ENCODE results near the gene CADPS2. TPM values are rescaled to one million over a fixed set of nuclear protein-coding genes. Genes with fewer than 3 reads are reported as not detected.

The CADPS2 gene
- polyA plus RNA-seq, 3 donors: not detected

GRCh38 chr7:122543891-122544290 is 342.4 kb downstream of the CADPS2 start:
- intact Hi-C loops (cut with micrococcal nuclease): no loop called here
- no peak overlapping the region for H3K4me2 ChIP-seq (replicated peaks; ENCODE audit: extremely low read depth, low read length, poor library complexity, severe bottlenecking)
- no peaks in the 10 kb centered on the region for H3K79me2 ChIP-seq (ENCODE audit: insufficient read depth, low read length)
- WGBS (ENCODE audit: insufficient coverage): no CpG with 5 or more reads among the region's 2 CpGs
- H3K4me1 ChIP-seq (ENCODE audit: control insufficient read depth in 1 of 2, insufficient read depth in 2 of 2, low read length in 2 of 2): peaks cover 0 to 5% of the 10 kb centered on the region in 2 donors
- no peaks in the 10 kb centered on the region for H3K36me3 Mint-ChIP-seq
- H3K4me3 ChIP-seq (replicated peaks in 1 of 3; ENCODE audit: low read depth in 2 of 3, low read length in 3 of 3): no peak overlapping the region
- H3K9ac ChIP-seq (ENCODE audit: insufficient read depth, low read length, poor library complexity, severe bottlenecking): no peak overlapping the region
- DNase-seq: no peak
- no peak overlapping the region for H2AFZ ChIP-seq (ENCODE audit: insufficient read depth, low read depth, low read length, poor library complexity, severe bottlenecking)
- no peak overlapping the region for H3K27ac Mint-ChIP-seq
- no peaks in the 10 kb centered on the region for H3K9me3 ChIP-seq (replicated peaks in 1 of 2; ENCODE audit: control insufficient read depth in 1 of 2, insufficient read depth in 1 of 2, low read length in 2 of 2)
- peaks cover 5% of the 10 kb centered on the region for H3K4me1 Mint-ChIP-seq
- no peak overlapping the region for H3K4me3 Mint-ChIP-seq
- H3K27me3 ChIP-seq (ENCODE audit: control insufficient read depth in 2 of 2, insufficient read depth in 2 of 2, low read length in 2 of 2): no peaks in the 10 kb centered on the region
- H3K9me3 Mint-ChIP-seq: no peaks in the 10 kb centered on the region
- H3K27ac ChIP-seq (ENCODE audit: low read depth in 1 of 2, low read length in 2 of 2): no peak overlapping the region
- H4K20me1 ChIP-seq (ENCODE audit: insufficient read depth, low read length): no peaks in the 10 kb centered on the region
- no peak for TF ChIP-seq CTCF (IDR thresholded peaks at IDR 0.05)
- peaks cover 0 to 5% (median 0%) of the 10 kb centered on the region in 3 donors for H3K27me3 Mint-ChIP-seq (ENCODE audit: low read depth in 3 of 3)
- no peaks in the 10 kb centered on the region for H3K36me3 ChIP-seq (replicated peaks in 1 of 2; ENCODE audit: control insufficient read depth in 1 of 2, insufficient read depth in 2 of 2, low read length in 2 of 2)

- H3K36me3 Mint-ChIP-seq: no peaks in the 10 kb centered on the region
- H3K4me3 Mint-ChIP-seq: no peak overlapping the region
- Histone ChIP-seq H3K9me3 (replicated peaks in 1 of 2; ENCODE audit: control insufficient read depth in 1 of 2, insufficient read depth in 1 of 2, low read length in 2 of 2) (no peaks in the 10 kb centered on the region), H4K20me1 (ENCODE audit: insufficient read depth, low read length) (no peaks in the 10 kb centered on the region), H2AFZ (ENCODE audit: insufficient read depth, low read depth, low read length, poor library complexity, severe bottlenecking) (no peak overlapping the region), H3K4me1 (ENCODE audit: control insufficient read depth in 1 of 2, insufficient read depth in 2 of 2, low read length in 2 of 2) (peaks cover 0 to 5% of the 10 kb centered on the region in 2 donors), H3K4me3 (replicated peaks in 1 of 3; ENCODE audit: low read depth in 2 of 3, low read length in 3 of 3) (no peak overlapping the region), H3K79me2 (ENCODE audit: insufficient read depth, low read length) (no peaks in the 10 kb centered on the region), H3K9ac (ENCODE audit: insufficient read depth, low read length, poor library complexity, severe bottlenecking) (no peak overlapping the region), H3K27ac (ENCODE audit: low read depth in 1 of 2, low read length in 2 of 2) (no peak overlapping the region), H3K36me3 (replicated peaks in 1 of 2; ENCODE audit: control insufficient read depth in 1 of 2, insufficient read depth in 2 of 2, low read length in 2 of 2) (no peaks in the 10 kb centered on the region), H3K27me3 (ENCODE audit: control insufficient read depth in 2 of 2, insufficient read depth in 2 of 2, low read length in 2 of 2) (no peaks in the 10 kb centered on the region), H3K4me2 (replicated peaks; ENCODE audit: extremely low read depth, low read length, poor library complexity, severe bottlenecking) (no peak overlapping the region)
- no peak for DNase-seq
- H3K27me3 Mint-ChIP-seq (ENCODE audit: low read depth in 3 of 3): peaks cover 0 to 5% (median 0%) of the 10 kb centered on the region in 3 donors
- TF ChIP-seq CTCF (IDR thresholded peaks at IDR 0.05): no peak
- intact Hi-C loops (cut with micrococcal nuclease): no loop called here
- H3K4me1 Mint-ChIP-seq: peaks cover 5% of the 10 kb centered on the region
- no peaks in the 10 kb centered on the region for H3K9me3 Mint-ChIP-seq
- H3K27ac Mint-ChIP-seq: no peak overlapping the region
Measured at GRCh38 chr7:122543166-122543565, 343.1 kb downstream of the CADPS2 start.

Measured in CD14-positive monocyte (primary cell).